T-helper 22 cell (primary cell): ENCODE results near the gene PUDP.

ENCODE experiments used
- DNase-seq: peaks from one replicate; pipeline ENCODE4 v3.0.0-alpha.2; 2020; ENCODE audit warnings: low read depth

Gene PUDP

GRCh38 chrX:7146703-7147412, 1.1 kb downstream of the PUDP start:
- DNase-seq: no peak

- DNase-seq: no peak
These were observed 1.8 kb downstream of the PUDP start for GRCh38 chrX:7146020-7146702.

GRCh38 chrX:7145454-7145853, 2.5 kb downstream of the PUDP start:
- DNase-seq: no peak

- DNase-seq: no peak
These were observed 3.9 kb downstream of the PUDP start for GRCh38 chrX:7143941-7144525.

GRCh38 chrX:7143076-7143475, 4.9 kb downstream of the PUDP start:
- DNase-seq: no peak

GRCh38 chrX:7139202-7140081, 8.5 kb downstream of the PUDP start:
- no peak for DNase-seq

- DNase-seq: no peak
These were observed 13.0 kb downstream of the PUDP start for GRCh38 chrX:7134981-7135380.

- no peak for DNase-seq
These were observed 14.9 kb downstream of the PUDP start for GRCh38 chrX:7133050-7133440.

- no peak for DNase-seq
These were observed 15.5 kb downstream of the PUDP start for GRCh38 chrX:7132335-7133049.

GRCh38 chrX:7131621-7132020, 16.3 kb downstream of the PUDP start:
- DNase-seq: no peak

GRCh38 chrX:7127056-7127455, 20.9 kb downstream of the PUDP start:
- DNase-seq: no peak

GRCh38 chrX:7120878-7121219, 27.1 kb downstream of the PUDP start:
- no peak for DNase-seq

GRCh38 chrX:7119950-7120877, 27.7 kb downstream of the PUDP start:
- DNase-seq: no peak

GRCh38 chrX:7117587-7117986, 30.4 kb downstream of the PUDP start:
- DNase-seq: no peak

- DNase-seq: no peak
These were observed 31.9 kb downstream of the PUDP start for GRCh38 chrX:7116081-7116480.

- no peak for DNase-seq
These were observed 32.4 kb downstream of the PUDP start for GRCh38 chrX:7115557-7115956.

- DNase-seq: no peak
These were observed 35.9 kb downstream of the PUDP start for GRCh38 chrX:7112071-7112470.

- no peak for DNase-seq
These were observed 36.4 kb downstream of the PUDP start for GRCh38 chrX:7111518-7111917.

- no peak for DNase-seq
These were observed 37.1 kb downstream of the PUDP start for GRCh38 chrX:7110821-7111276.
